Measurements from ENCODE around the gene RDH11. TPM values are rescaled to one million over a fixed set of nuclear protein-coding genes. Genes with fewer than 3 reads are reported as not detected.

The RDH11 gene
- total and polyA plus RNA-seq, 2 donors (not counting 3 experiments of a cell fraction or from before 2014, with no cell fraction given), result 79.8 to 93.2 TPM

- DNase-seq (ENCODE audit: low read depth, low spot score), result no peak
- intact Hi-C loops (cut with micrococcal nuclease), result no loop called here
- Histone ChIP-seq H3K27ac (ENCODE audit: insufficient read depth, low read depth, low read length) (no peak overlapping the region), H3K9ac (replicated peaks; ENCODE audit: extremely low read depth, insufficient read depth, low read length) (no peak overlapping the region), H2AFZ (ENCODE audit: low read depth, low read length) (no peak overlapping the region), H3K27me3 (ENCODE audit: control insufficient read depth in 2 of 2, insufficient read depth in 2 of 2, low read length in 2 of 2) (peaks cover 31 to 34% of the 10 kb centered on the region in 2 experiments), H3K9me3 (replicated peaks; ENCODE audit: control insufficient read depth, insufficient read depth, low read length) (no peaks in the 10 kb centered on the region), H3K79me2 (ENCODE audit: control insufficient read depth, insufficient read depth, low read length) (no peaks in the 10 kb centered on the region), H3K36me3 (ENCODE audit: control insufficient read depth in 2 of 2, extremely low read depth in 1 of 2, insufficient read depth in 2 of 2, low read length in 2 of 2) (no peaks in the 10 kb centered on the region), H3K4me1 (ENCODE audit: control insufficient read depth, extremely low read depth, insufficient read depth, low read length) (no peaks in the 10 kb centered on the region), H3K9me1 (replicated peaks; ENCODE audit: control insufficient read depth, extremely low read depth, insufficient read depth, low read length) (no peaks in the 10 kb centered on the region), H4K20me1 (replicated peaks; ENCODE audit: control insufficient read depth, extremely low read depth, insufficient read depth, low read length) (no peaks in the 10 kb centered on the region), H3K4me3 (replicated peaks in 1 of 3; ENCODE audit: insufficient read depth in 1 of 3, low read depth in 1 of 3, low read length in 3 of 3) (no peak overlapping the region), H3K4me2 (ENCODE audit: insufficient read depth, low read length) (no peak overlapping the region)
- FAIRE-seq, result no peak
- dilution Hi-C loops (cut with MboI; ENCODE audit: extremely low pct_ligation_motif_present, low sequenced_read_pairs), result no loop called here
- CTCF ChIA-PET, result interaction anchor here (1.9 kb wide), 1 partner anchor 24 kb away, joined by 8 read pairs; no protein-coding TSS in a partner anchor
- BruUV-seq (replicated peaks), result no TSS peak
- TF ChIP-seq POLR2AphosphoS5 (IDR thresholded peaks at IDR 0.05; ENCODE audit: insufficient read depth, low read depth, low read length) (no peak), EZH2 (IDR thresholded peaks at IDR 0.05; ENCODE audit: borderline replicate concordance, low read depth, low read length, severe bottlenecking) (no peak), MYC (IDR thresholded peaks at IDR 0.05; ENCODE audit: low read depth, low read length) (no peak), POLR2A (IDR thresholded peaks at IDR 0.05; ENCODE audit: low read depth, low read length) (no peak), FOS (IDR thresholded peaks at IDR 0.05; ENCODE audit: borderline replicate concordance, insufficient read depth, low read length) (no peak), JUN (IDR thresholded peaks at IDR 0.05; ENCODE audit: borderline replicate concordance, insufficient read depth, insufficient read length, low read depth) (no peak)
- TF ChIP-seq, protein P1, sequence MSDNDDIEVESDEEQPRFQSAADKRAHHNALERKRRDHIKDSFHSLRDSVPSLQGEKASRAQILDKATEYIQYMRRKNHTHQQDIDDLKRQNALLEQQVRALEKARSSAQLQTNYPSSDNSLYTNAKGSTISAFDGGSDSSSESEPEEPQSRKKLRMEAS (IDR thresholded peaks at IDR 0.05; ENCODE audit: insufficient read depth, insufficient read length), result no peak
- TF ChIP-seq, protein P2, sequence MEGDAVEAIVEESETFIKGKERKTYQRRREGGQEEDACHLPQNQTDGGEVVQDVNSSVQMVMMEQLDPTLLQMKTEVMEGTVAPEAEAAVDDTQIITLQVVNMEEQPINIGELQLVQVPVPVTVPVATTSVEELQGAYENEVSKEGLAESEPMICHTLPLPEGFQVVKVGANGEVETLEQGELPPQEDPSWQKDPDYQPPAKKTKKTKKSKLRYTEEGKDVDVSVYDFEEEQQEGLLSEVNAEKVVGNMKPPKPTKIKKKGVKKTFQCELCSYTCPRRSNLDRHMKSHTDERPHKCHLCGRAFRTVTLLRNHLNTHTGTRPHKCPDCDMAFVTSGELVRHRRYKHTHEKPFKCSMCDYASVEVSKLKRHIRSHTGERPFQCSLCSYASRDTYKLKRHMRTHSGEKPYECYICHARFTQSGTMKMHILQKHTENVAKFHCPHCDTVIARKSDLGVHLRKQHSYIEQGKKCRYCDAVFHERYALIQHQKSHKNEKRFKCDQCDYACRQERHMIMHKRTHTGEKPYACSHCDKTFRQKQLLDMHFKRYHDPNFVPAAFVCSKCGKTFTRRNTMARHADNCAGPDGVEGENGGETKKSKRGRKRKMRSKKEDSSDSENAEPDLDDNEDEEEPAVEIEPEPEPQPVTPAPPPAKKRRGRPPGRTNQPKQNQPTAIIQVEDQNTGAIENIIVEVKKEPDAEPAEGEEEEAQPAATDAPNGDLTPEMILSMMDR (IDR thresholded peaks at IDR 0.05; ENCODE audit: extremely low read depth in 1 of 2, insufficient read depth in 1 of 2, low read depth in 1 of 2, low read length in 2 of 2), result no peak
- POLR2A ChIA-PET, result no interaction called here
Observed at GRCh38 chr14:67728258-67728657, 32.7 kb upstream of the RDH11 start.

Data from endothelial cell of umbilical vein (primary cell).